ENCODE measurements around the gene PARP14. TPM values are rescaled to one million over a fixed set of nuclear protein-coding genes. Genes with fewer than 3 reads are reported as not detected.
"Not testable (repeated sequence)": the region's sequence is repeated elsewhere in the genome, so short reads cannot be mapped to it uniquely, and the experiment has no call there.

The PARP14 gene
- total RNA-seq, 1 donor from 2014 or later: 131 TPM

- DNase-seq (no peak), ATAC-seq (peak; percentile 43)
- Histone ChIP-seq H3K4me1 (no peaks in the 10 kb centered on the region), H3K36me3 (peaks cover 8% of the 10 kb centered on the region), H3K27ac (no peak overlapping the region), H3K4me3 (no peak overlapping the region), H3K9me3 (no peaks in the 10 kb centered on the region), H3K27me3 (no peaks in the 10 kb centered on the region)
- TF ChIP-seq CTCF (IDR thresholded peaks at IDR 0.05): no peak
- intact Hi-C loops (cut with DNase I): no loop called here
Measured at GRCh38 chr3:122745369-122746021, 64.9 kb downstream of the PARP14 start.

GRCh38 chr3:122747295-122747694, 66.7 kb downstream of the PARP14 start:
- DNase-seq; H3K36me3 ChIP-seq; intact Hi-C loops (cut with DNase I); H3K27ac ChIP-seq; H3K27me3 ChIP-seq; H3K4me3 ChIP-seq; H3K4me1 ChIP-seq; ATAC-seq; H3K9me3 ChIP-seq: not testable (repeated sequence)

- peaks cover 6% of the 10 kb centered on the region for H3K36me3 ChIP-seq
- TF ChIP-seq CTCF (IDR thresholded peaks at IDR 0.05): no peak
- ATAC-seq (no peak), DNase-seq (no peak)
- H3K9me3 ChIP-seq: no peaks in the 10 kb centered on the region
- H3K27me3 ChIP-seq: no peaks in the 10 kb centered on the region
- H3K4me1 ChIP-seq: no peaks in the 10 kb centered on the region
- H3K4me3 ChIP-seq: no peak overlapping the region
- no peak overlapping the region for H3K27ac ChIP-seq
- intact Hi-C loops (cut with DNase I): no loop called here
Measured at GRCh38 chr3:122748347-122748746, 67.7 kb downstream of the PARP14 start.

GRCh38 chr3:122754929-122755328, 74.3 kb downstream of the PARP14 start:
- intact Hi-C loops (cut with DNase I): no loop called here
- ATAC-seq (peak; percentile 92), DNase-seq (no peak)
- Histone ChIP-seq H3K9me3 (no peaks in the 10 kb centered on the region), H3K36me3 (peaks cover 34% of the 10 kb centered on the region), H3K4me1 (peaks cover 8% of the 10 kb centered on the region), H3K27ac (no peak overlapping the region), H3K4me3 (no peak overlapping the region), H3K27me3 (no peaks in the 10 kb centered on the region)
- peak; percentile 71 for TF ChIP-seq CTCF (IDR thresholded peaks at IDR 0.05)

- no peaks in the 10 kb centered on the region for H3K9me3 ChIP-seq
Measured at GRCh38 chr3:122755491-122755890, 74.9 kb downstream of the PARP14 start.

More at GRCh38 chr3:122755491-122755890, 74.9 kb downstream of the PARP14 start:
- Histone ChIP-seq H3K4me1 (peaks cover 14% of the 10 kb centered on the region), H3K27me3 (no peaks in the 10 kb centered on the region), H3K36me3 (peaks cover 34% of the 10 kb centered on the region), H3K4me3 (no peak overlapping the region), H3K27ac (no peak overlapping the region)
- no peak for ATAC-seq
- no peak for TF ChIP-seq CTCF (IDR thresholded peaks at IDR 0.05)
- intact Hi-C loops (cut with DNase I): no loop called here
- no peak for DNase-seq

Data from upper lobe of right lung (tissue), 1 donor.